HG02870 (cell line): ENCODE measurements around the gene NOL12.

ENCODE experiments used
- ATAC-seq: cut with Tn5 transposase; IDR thresholded peaks from one replicate; pipeline ENCODE4 v1.9.1; 2021; ENCODE audit warnings: mild to moderate bottlenecking, moderate library complexity; ENCODE audit not compliant: unreplicated experiment

Gene NOL12

GRCh38 chr22:37659066-37659896 lies 26.9 kb upstream of the NOL12 start:
- no peak for ATAC-seq

- no peak for ATAC-seq
Observed at GRCh38 chr22:37659897-37660708, 26.0 kb upstream of the NOL12 start.

- ATAC-seq: no peak
Observed at GRCh38 chr22:37660709-37661045, 25.5 kb upstream of the NOL12 start.

GRCh38 chr22:37661160-37661924 lies 24.8 kb upstream of the NOL12 start:
- no peak for ATAC-seq

DNA sequence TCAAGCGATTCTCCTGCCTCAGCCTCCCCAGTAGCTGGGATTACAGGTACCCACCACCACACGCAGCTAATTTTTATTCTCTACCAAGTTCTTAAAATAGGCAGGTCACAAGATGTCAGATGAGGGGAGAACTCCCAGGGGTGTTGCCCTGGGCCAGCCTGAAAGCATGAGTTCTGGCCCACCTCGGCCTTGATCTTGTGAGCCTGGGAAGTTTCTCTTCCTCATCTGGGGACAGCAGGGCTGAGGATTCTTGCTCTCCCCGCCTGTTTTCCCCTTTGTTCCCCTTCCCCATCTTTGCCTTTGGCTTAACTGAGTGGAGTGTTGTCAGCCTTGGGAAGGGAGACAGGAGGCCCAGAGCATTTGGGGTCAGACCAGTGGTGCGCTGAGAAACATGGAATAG lies 24.1 kb upstream of the NOL12 start:
- ATAC-seq: no peak

GRCh38 chr22:37663521-37664140 lies 22.5 kb upstream of the NOL12 start:
- no peak for ATAC-seq

- ATAC-seq: no peak
Observed at GRCh38 chr22:37664249-37665101, 21.7 kb upstream of the NOL12 start.

DNA sequence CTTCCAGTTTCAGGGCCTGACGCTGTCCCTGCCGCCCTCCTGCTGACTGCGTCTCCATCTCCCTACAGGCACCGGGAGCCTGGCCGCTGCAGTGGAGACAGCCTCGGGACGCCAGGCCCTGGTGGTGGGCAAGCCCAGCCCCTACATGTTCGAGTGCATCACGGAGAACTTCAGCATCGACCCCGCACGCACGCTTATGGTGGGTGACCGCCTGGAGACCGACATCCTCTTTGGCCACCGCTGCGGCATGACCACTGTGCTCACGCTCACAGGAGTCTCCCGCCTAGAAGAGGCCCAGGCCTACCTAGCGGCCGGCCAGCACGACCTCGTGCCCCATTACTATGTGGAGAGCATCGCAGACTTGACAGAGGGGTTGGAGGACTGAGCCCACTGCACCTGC lies 20.7 kb upstream of the NOL12 start:
- ATAC-seq: no peak

DNA sequence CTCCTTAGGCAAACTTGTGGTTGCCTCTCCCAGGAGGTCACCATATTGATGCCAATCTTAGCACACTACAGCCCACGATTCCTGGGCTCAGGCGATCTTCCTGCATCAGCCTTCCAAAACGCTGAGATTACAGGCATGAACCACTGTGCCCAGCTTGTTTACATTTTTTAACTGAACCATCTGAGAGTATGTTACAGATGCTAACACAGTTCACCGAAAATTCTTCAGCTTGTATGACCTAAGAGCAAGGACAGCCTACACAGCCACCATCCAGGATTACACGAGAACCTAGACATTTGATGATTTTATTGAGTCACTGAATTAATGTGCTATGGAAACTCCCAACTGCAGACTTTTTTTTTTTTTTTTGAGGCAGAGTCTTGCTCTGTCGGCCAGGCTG lies 16.6 kb upstream of the NOL12 start:
- no peak for ATAC-seq

- no peak for ATAC-seq
Observed at GRCh38 chr22:37672206-37672919, 13.8 kb upstream of the NOL12 start.

DNA sequence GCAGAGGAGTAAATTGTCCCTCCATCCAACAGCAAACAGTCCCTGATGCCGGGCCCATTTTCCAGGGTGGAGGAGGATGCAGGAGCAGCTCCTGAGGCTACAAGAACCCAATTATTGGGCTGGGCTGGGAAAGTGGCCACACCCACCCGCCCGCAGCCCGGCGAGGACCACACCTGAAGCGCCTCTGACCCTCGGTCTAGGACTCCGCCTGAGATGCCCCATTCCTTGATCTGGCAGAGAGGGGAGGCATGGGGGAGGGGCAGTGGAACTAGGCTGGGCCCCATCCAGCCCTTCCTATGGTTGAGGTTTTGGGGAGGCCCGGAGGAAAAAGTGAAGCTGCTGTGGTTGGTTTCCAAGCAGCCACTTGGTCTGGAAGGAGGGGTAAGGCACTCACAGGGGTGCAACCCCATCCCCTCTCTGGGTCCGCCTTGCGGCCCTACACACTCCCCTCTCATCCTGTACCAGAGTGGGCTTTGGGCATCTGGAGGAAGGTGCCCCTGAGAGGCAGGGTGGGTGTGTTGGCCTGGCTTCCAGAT lies 13.2 kb upstream of the NOL12 start:
- no peak for ATAC-seq

GRCh38 chr22:37674248-37674647 lies 11.9 kb upstream of the NOL12 start:
- ATAC-seq: no peak

DNA sequence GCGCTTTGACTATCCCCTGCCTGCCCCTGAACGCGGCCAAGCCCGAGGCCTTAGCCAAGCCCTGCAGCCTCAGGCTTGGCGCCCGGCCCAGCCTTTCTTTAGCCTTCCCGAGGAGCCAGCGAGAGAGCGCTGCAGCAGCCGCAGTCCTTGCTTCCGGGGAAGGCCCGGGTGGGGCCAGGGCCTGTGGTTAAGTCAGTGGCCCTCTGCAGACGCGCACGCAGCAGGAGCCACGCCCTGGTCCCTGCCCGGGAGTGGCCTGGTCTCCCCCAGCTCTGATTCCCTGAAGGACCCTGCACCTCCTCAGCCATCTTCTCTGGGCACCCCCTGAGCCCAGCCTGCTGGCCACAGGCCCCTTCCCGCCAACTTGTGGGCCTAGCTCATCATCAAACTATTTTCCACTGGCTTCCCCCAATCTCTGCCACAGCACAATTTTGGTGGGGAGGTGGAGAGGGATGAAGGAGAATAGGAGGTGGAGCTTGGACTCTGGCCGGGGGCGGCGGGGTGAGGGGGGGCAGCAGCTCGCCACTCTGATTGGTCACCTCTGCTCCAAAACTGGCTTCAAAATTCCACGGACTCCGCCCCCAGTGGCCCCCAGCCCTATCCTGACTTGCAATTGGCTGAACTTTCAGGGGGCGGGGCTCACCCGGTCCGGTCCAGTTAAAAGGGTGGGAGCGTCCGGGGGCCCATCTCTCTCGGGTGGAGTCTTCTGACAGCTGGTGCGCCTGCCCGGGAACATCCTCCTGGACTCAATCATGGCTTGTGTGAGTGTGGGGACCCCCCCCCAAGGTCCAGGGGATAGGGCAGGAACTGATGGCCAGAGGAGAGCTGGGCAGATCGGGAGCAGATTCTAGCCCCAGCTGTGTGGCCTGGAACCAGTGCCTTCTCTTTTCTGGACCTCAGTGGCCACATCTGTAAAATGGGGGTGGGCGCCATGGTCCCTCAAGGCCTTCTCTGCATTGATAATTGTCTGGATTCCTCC lies 10.9 kb upstream of the NOL12 start, which contains the start of gene LGALS1:
Gene LGALS1 (plus strand): TSS at position 686 of the 979 bp plus-strand sequence. CDS start 67 bp downstream, at position 753.
- ATAC-seq: no peak

- no peak for ATAC-seq
Observed at GRCh38 chr22:37675930-37676735, 10.0 kb upstream of the NOL12 start.

GRCh38 chr22:37676736-37677492 lies 9.2 kb upstream of the NOL12 start:
- ATAC-seq: no peak

- ATAC-seq: no peak
Observed at GRCh38 chr22:37677493-37677974, 8.6 kb upstream of the NOL12 start.
